Heart left ventricle (tissue), 16 donors: ENCODE measurements around the gene CC2D1B. TPM values are rescaled to one million over a fixed set of nuclear protein-coding genes. Genes with fewer than 3 reads are reported as not detected.

Experiments used
- ATAC-seq, 4 donors: fragments of 200-7000 bp; cut with Tn5 transposase; one replicate each; pipeline ENCODE4 v1.9.1; 2020 to 2022; ENCODE audit warnings: moderate library complexity in 4 of 4, mild to moderate bottlenecking in 3 of 4, moderate number of reproducible peaks in 1 of 4
- DNase-seq, 5 donors: peaks; one replicate each; pipeline ENCODE4 v3.0.0-alpha.2; 2020
- H3K27ac ChIP-seq, 12 donors: fragments of 200-600 bp; sonication (generic) in 4 of 12; one replicate each; pipeline versions ENCODE4 v1.5.0 to v1.8.0; 2016 to 2022; ENCODE audit warnings: mild to moderate bottlenecking in 2 of 12
- H3K27me3 ChIP-seq, 9 donors: fragments of 200-600 bp; sonication (generic) in 2 of 9; one replicate each; pipeline versions ENCODE4 v1.5.1 to v1.8.0; 2016 to 2022; ENCODE audit warnings: mild to moderate bottlenecking in 3 of 9
- H3K36me3 ChIP-seq, 9 donors: fragments of 200-600 bp; sonication (generic) in 2 of 9; one replicate each; pipeline versions ENCODE4 v1.5.0 to v1.8.0; 2018 to 2022; ENCODE audit warnings: mild to moderate bottlenecking in 2 of 9
- H3K4me1 ChIP-seq, 12 donors: fragments of 200-600 bp; sonication (generic) in 4 of 12; one replicate each; pipeline versions ENCODE4 v1.5.0 to v1.8.0; 2016 to 2022; ENCODE audit warnings: mild to moderate bottlenecking in 3 of 12
- H3K4me3 ChIP-seq, 12 donors: fragments of 200-600 bp; sonication (generic) in 4 of 12; one replicate each; pipeline versions ENCODE4 v1.5.0 to v1.8.0; 2017 to 2022; ENCODE audit warnings: mild to moderate bottlenecking in 9 of 12, moderate library complexity in 4 of 12
- H3K9me3 ChIP-seq, 12 donors: fragments of 200-600 bp; sonication (generic) in 4 of 12; one replicate each; pipeline versions ENCODE4 v1.5.0 to v1.8.0; 2016 to 2022; ENCODE audit warnings: mild to moderate bottlenecking in 1 of 12
- POLR2A ChIP-seq, 2 donors: fragments of 450-650 bp; IDR thresholded peaks; one replicate each; pipeline ENCODE4 v1.6.1; 2017; ENCODE audit warnings: antibody characterized with exemption in 2 of 2, mild to moderate bottlenecking in 2 of 2, moderate library complexity in 2 of 2
- WGBS, 4 donors: extraction: QIAGEN DNeasy Blood & Tissue Kit in 2 of 4; methylation state at CpG; one replicate each; pipeline versions ENCODE4 v1.1.5 to v1.1.7; 2013 to 2018; 5-methylcytosine and 5-hydroxymethylcytosine counted together
- intact Hi-C, 10 donors: fragments of 100-400 bp; cut with DNase I; formaldehyde crosslinking; loops; one replicate each; pipeline versions ENCODE4 v1.11.1 to v1.14.2; 2022
- polyA plus RNA-seq, 2 donors: library from polyadenylated mRNA; stranded (reverse); fragments of 200-250 nt; gene quantifications; one replicate each; pipeline ENCODE4 v1.2.3, GENCODE V29; 2013
- total RNA-seq, 9 donors: library from RNA; depleted of rRNA in 2 of 9; stranded (reverse); fragments of >200 nt in 2 of 9; fragmentation: NEBNext Ultra II Directional in 3 of 9; extraction: Animal tissue kit (Norgen Biotek cat#: 25700) in 3 of 9; gene quantifications; one replicate each; pipeline versions ENCODE4 v1.1.0 to v1.2.4, GENCODE V29; 2016 to 2023
- TF ChIP-seq, protein P1 (sequence below), 12 donors: fragments of 200-600 bp; sonication (generic) in 4 of 12; IDR thresholded peaks; one replicate each; pipeline versions ENCODE4 v1.5.0 to v1.8.0; 2018 to 2022; ENCODE audit warnings: antibody characterized with exemption in 12 of 12, mild to moderate bottlenecking in 5 of 12
- donor health status: ischemic (EF 13 %, LVEDD 7.1; RV severe dilation, severe dysfunction).
- donor health status: healthy with polysubstance abuse.
- donor health status: DM: no; HTN: yes; CAD: no.
- donor health status: DM: no; HTN: no; CAD: no.
- donor health status: ischemic (EF 25% LVEDD 6.9; RV normal size, moderate dysfunction).
- donor health status: ischemic (EF 25% LVEDD 5.7; RV mildly dilated, moderate dysfunction).
- donor health status: healthy.
- donor health status: DM: yes; HTN: yes; CAD: no.
- donor health status: ischemic (EF 35%, LVEDD 5.7; RV mildly dilated, moderate dysfunction).
- donor health status: nonischemic (EF 11% LVEDD 7.7; RV severe dilation, severe dysfunction).
- donor health status: DM: yes; HTN: yes; CAD: no.
- donor health status: PGD.
- donor health status: ischemic (EF 29% LVEDD 5.4; RV normal size, mild dysfunction).
- donor health status: nonischemic (EF 23%, LVEDD 6.1; RV moderate dilation, normal function).

CC2D1B gene
- total and polyA plus RNA-seq, 11 donors: 12.3 to 25.9 (median 16.7) TPM

DNA sequence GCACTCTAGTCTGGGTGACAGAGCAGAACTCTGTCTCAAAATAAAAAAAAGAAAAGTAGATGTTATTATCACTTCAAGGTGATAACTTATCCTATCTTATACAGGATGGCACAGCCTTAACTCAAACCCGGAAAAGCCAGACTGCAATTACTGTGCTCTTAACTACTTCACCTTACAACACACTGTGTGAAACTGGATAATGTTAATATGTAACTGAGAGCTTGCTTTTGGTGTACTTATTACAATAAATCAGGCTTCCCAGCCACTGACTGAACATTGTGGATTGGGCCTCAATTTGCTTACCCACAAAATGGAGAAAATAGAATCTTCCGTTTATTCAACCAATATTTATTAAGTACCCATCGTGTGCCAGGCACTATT lies 36.8 kb upstream of the CC2D1B start:
- no peaks in the 10 kb centered on the region for H3K27me3 ChIP-seq
- DNase-seq (no peak), ATAC-seq (no peak)
- H3K9me3 ChIP-seq: no peaks in the 10 kb centered on the region
- no peak overlapping the region for H3K27ac ChIP-seq
- H3K36me3 ChIP-seq: peaks cover 0 to 22% (median 10%) of the 10 kb centered on the region in 9 donors
- H3K4me1 ChIP-seq: peaks cover 0 to 31% (median 18%) of the 10 kb centered on the region in 12 donors
- 65 to 72% (median 69%) methylated on average over 3 of the region's 3 CpGs for WGBS, 4 donors
- TF ChIP-seq, protein P1, sequence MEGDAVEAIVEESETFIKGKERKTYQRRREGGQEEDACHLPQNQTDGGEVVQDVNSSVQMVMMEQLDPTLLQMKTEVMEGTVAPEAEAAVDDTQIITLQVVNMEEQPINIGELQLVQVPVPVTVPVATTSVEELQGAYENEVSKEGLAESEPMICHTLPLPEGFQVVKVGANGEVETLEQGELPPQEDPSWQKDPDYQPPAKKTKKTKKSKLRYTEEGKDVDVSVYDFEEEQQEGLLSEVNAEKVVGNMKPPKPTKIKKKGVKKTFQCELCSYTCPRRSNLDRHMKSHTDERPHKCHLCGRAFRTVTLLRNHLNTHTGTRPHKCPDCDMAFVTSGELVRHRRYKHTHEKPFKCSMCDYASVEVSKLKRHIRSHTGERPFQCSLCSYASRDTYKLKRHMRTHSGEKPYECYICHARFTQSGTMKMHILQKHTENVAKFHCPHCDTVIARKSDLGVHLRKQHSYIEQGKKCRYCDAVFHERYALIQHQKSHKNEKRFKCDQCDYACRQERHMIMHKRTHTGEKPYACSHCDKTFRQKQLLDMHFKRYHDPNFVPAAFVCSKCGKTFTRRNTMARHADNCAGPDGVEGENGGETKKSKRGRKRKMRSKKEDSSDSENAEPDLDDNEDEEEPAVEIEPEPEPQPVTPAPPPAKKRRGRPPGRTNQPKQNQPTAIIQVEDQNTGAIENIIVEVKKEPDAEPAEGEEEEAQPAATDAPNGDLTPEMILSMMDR (IDR thresholded peaks at IDR 0.05): no peak
- TF ChIP-seq POLR2A (IDR thresholded peaks at IDR 0.05): no peak
- intact Hi-C loops: loop anchor here in 4 of 10 donors (5.0 to 10.0 kb wide), 3 partner anchors 36 to 282 kb away; partner anchors contain the start of gene CC2D1B (in 3 of the 4)
- peak overlapping the region in 1 of 12 donors; percentile 73 for H3K4me3 ChIP-seq

DNA sequence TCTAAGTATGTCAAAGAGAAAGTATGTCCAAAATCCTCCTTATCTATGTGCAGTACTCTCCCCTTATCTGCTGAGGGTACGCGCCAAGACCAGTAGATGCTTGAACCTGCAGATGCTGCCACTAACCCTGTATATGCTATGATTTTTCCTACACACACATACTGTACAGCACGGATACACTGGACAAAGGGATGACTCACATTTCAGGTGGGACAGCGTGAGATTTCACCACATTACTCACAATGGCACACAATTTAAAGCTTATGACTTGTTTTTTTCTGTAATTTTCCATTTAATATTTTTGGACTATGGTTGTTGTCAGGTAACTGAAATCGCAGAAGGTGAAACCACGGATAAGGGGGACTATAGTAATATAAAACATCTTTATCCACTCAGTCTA lies 34.1 kb upstream of the CC2D1B start:
- WGBS, 4 donors: 88 to 97% (median 96%) methylated on average over 6 of the region's 6 CpGs
- Histone ChIP-seq H3K27ac (no peak overlapping the region), H3K27me3 (no peaks in the 10 kb centered on the region), H3K4me1 (peaks cover 0 to 12% (median 7%) of the 10 kb centered on the region in 12 donors), H3K4me3 (no peak overlapping the region), H3K36me3 (no peaks in the 10 kb centered on the region), H3K9me3 (no peaks in the 10 kb centered on the region)
- ATAC-seq: no peak
- DNase-seq: no peak
- TF ChIP-seq, protein P1 (IDR thresholded peaks at IDR 0.05): no peak
- TF ChIP-seq POLR2A (IDR thresholded peaks at IDR 0.05): no peak
- intact Hi-C loops: loop anchor here in 4 of 10 donors (5.0 to 10.0 kb wide), 3 partner anchors 33 to 285 kb away; partner anchors contain the start of gene CC2D1B (in 3 of the 4)

DNA sequence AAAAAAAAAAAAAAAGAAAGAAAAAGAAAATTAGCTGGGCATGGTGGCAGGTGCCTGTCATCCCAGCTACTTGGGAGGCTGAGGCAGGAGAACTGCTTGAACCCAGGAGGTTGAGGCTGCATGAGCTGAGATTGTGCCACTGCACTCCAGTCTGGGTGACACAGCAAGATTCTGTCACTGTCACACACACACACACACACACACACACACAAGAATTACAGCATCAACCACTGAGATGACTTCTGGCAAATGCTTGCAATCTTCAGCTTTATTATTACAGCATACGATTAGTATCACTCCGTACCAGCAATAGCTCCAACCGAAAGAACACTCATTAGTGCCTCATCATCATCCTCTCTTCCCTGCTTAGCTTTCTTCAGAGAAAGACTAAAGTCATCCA lies 33.6 kb upstream of the CC2D1B start:
- intact Hi-C loops: loop anchor here in 4 of 10 donors (5.0 to 10.0 kb wide), 3 partner anchors 32 to 285 kb away; partner anchors contain the start of gene CC2D1B (in 3 of the 4)
- WGBS, 4 donors: 87 to 98% (median 96%) methylated on average over 3 of the region's 3 CpGs
- H3K9me3 ChIP-seq: no peaks in the 10 kb centered on the region
- H3K36me3 ChIP-seq: no peaks in the 10 kb centered on the region
- H3K27me3 ChIP-seq: no peaks in the 10 kb centered on the region
- H3K27ac ChIP-seq: no peak overlapping the region
- peaks cover 0 to 10% (median 7%) of the 10 kb centered on the region in 12 donors for H3K4me1 ChIP-seq
- ATAC-seq: no peak
- no peak for DNase-seq
- no peak overlapping the region for H3K4me3 ChIP-seq
- no peak for TF ChIP-seq POLR2A (IDR thresholded peaks at IDR 0.05)
- TF ChIP-seq, protein P1 (IDR thresholded peaks at IDR 0.05): no peak

DNA sequence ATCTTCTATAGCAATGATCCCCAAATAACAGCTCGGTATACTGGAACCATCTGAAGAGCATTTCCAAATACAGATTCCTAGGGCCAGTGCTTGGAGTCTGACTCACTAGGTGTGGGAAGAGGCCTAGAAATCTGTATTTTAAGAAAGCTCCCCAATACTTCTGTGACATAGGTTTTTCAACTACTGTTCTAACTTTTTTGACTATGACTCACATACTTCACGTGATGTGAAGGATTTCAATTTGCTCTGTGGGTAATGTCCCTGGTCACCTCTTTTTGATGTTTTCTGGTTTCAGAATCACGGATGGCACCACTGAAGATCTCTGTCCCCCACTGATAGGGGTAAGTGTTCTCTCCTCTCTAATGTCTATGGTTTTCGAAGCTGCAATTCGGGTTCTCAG lies 27.2 kb upstream of the CC2D1B start:
- Histone ChIP-seq H3K9me3 (no peaks in the 10 kb centered on the region), H3K27ac (no peak overlapping the region), H3K4me1 (no peaks in the 10 kb centered on the region), H3K4me3 (no peak overlapping the region), H3K27me3 (no peaks in the 10 kb centered on the region), H3K36me3 (peaks cover 0 to 33% (median 0%) of the 10 kb centered on the region in 9 donors)
- ATAC-seq (no peak), DNase-seq (no peak)
- intact Hi-C loops: no loop called here
- no peak for TF ChIP-seq POLR2A (IDR thresholded peaks at IDR 0.05)
- TF ChIP-seq, protein P1 (IDR thresholded peaks at IDR 0.05): no peak
- 95 to 97% (median 96%) methylated on average over 5 of the region's 5 CpGs for WGBS, 4 donors
